Endothelial cell of umbilical vein (primary cell): ENCODE data around the gene TMEM145. TPM values are rescaled to one million over a fixed set of nuclear protein-coding genes. Genes with fewer than 3 reads are reported as not detected.

Experiments
- BruUV-seq: library from RNA; stranded (reverse); fragments of 400-500 nt; replicated peaks from 2 replicates; lab custom pipeline; 2021; lab: Mats Ljungman, UMichigan
- CTCF ChIA-PET: fragments of 300-600, 350-600 bp; sonication (Branson Sonifier 250); formaldehyde crosslinking; loops from one replicate; lab custom pipeline; 2021; ENCODE audit warnings: antibody characterized with exemption, inconsistent platforms; lab: Charles Lee
- POLR2A ChIA-PET: fragments of 300-600, 350-600 bp; sonication (Branson Sonifier 250); formaldehyde crosslinking; loops from one replicate; lab custom pipeline; 2021; ENCODE audit warnings: antibody characterized with exemption, inconsistent platforms; lab: Charles Lee
- DNase-seq: peaks from one replicate; pipeline ENCODE4 v3.0.0-alpha.2; 2011; ENCODE audit warnings: low read depth, low spot score
- FAIRE-seq: peaks from 2 replicates; lab custom pipeline; 2011; peaks lifted over from hg19 to GRCh38; lab: Jason Lieb, UNC
- H2AFZ ChIP-seq: 2 replicates; pipeline ENCODE4 v1.6.0; 2012; ENCODE audit warnings: low read depth, low read length, control low read depth, inconsistent platforms
- H3K27ac ChIP-seq: 2 replicates; pipeline ENCODE4 v1.5.1; 2011; ENCODE audit warnings: low read depth, mild to moderate bottlenecking, control low read depth, low read length, moderate library complexity; ENCODE audit not compliant: insufficient read depth
- H3K27me3 ChIP-seq, 2 experiments: 2 replicates each; pipeline versions ENCODE4 v1.6.0 to v1.6.1; 2011; ENCODE audit warnings: low read length in 2 of 2, mixed read lengths in 1 of 2; ENCODE audit not compliant: control insufficient read depth in 2 of 2, insufficient read depth in 2 of 2
- H3K36me3 ChIP-seq, 2 experiments: 2 replicates in 1 of 2; 3 replicates in 1 of 2; pipeline ENCODE4 v1.5.1; 2011; ENCODE audit warnings: low read length in 2 of 2, mild to moderate bottlenecking in 1 of 2, moderate library complexity in 1 of 2; ENCODE audit not compliant: control insufficient read depth in 2 of 2, insufficient read depth in 2 of 2; ENCODE audit errors: extremely low read depth in 1 of 2
- H3K4me1 ChIP-seq: 3 replicates; pipeline ENCODE4 v1.5.1; 2011; ENCODE audit warnings: mild to moderate bottlenecking, low read length; ENCODE audit not compliant: control insufficient read depth, insufficient read depth; ENCODE audit errors: extremely low read depth
- H3K4me2 ChIP-seq: 2 replicates; pipeline ENCODE4 v1.6.1; 2011; ENCODE audit warnings: low read length, control low read depth, mixed read lengths; ENCODE audit not compliant: insufficient read depth
- H3K4me3 ChIP-seq, 3 experiments: fragments of 200-600 bp in 1 of 3; sonication (generic), shearing (Covaris generic) in 1 of 3; replicated peaks in 1 of 3; 2 replicates each; pipeline ENCODE4 v1.5.1; 2011 to 2016; ENCODE audit warnings: control low read depth in 3 of 3, low read length in 3 of 3, mild to moderate bottlenecking in 2 of 3, inconsistent platforms in 1 of 3, low read depth in 1 of 3, moderate library complexity in 1 of 3; ENCODE audit not compliant: insufficient read depth in 1 of 3
- H3K79me2 ChIP-seq: 2 replicates; pipeline ENCODE4 v1.6.0; 2012; ENCODE audit warnings: low read length, inconsistent platforms; ENCODE audit not compliant: control insufficient read depth, insufficient read depth
- H3K9ac ChIP-seq: replicated peaks from 2 replicates; pipeline ENCODE3; 2011; ENCODE audit warnings: low read length, control low read depth; ENCODE audit not compliant: insufficient read depth; ENCODE audit errors: extremely low read depth
- H3K9me1 ChIP-seq: replicated peaks from 3 replicates; pipeline ENCODE4 v1.6.0; 2011; ENCODE audit warnings: mild to moderate bottlenecking, low read length; ENCODE audit not compliant: control insufficient read depth, insufficient read depth; ENCODE audit errors: extremely low read depth
- H3K9me3 ChIP-seq: replicated peaks from 2 replicates; pipeline ENCODE4 v1.5.1; 2012; ENCODE audit warnings: low read length, inconsistent platforms; ENCODE audit not compliant: control insufficient read depth, insufficient read depth
- H4K20me1 ChIP-seq: replicated peaks from 2 replicates; pipeline ENCODE3; 2011; ENCODE audit warnings: mild to moderate bottlenecking, low read length; ENCODE audit not compliant: control insufficient read depth, insufficient read depth; ENCODE audit errors: extremely low read depth
- EZH2 ChIP-seq: IDR thresholded peaks from 2 replicates; pipeline ENCODE4 v1.6.1; 2012; ENCODE audit warnings: borderline replicate concordance, low read depth, mild to moderate bottlenecking, moderate library complexity, low read length, inconsistent platforms; ENCODE audit not compliant: severe bottlenecking
- FOS ChIP-seq: IDR thresholded peaks from 2 replicates; pipeline ENCODE4 v1.6.1; 2011; ENCODE audit warnings: mild to moderate bottlenecking, low read length, moderate library complexity, borderline replicate concordance; ENCODE audit not compliant: insufficient read depth
- GATA2 ChIP-seq: IDR thresholded peaks from 2 replicates; pipeline ENCODE4 v1.7.0; 2011; ENCODE audit warnings: low read depth, mild to moderate bottlenecking, moderate library complexity, mixed read lengths, low read length; ENCODE audit not compliant: insufficient read length, insufficient read depth
- JUN ChIP-seq: IDR thresholded peaks from 2 replicates; pipeline ENCODE4 v1.6.1; 2011; ENCODE audit warnings: borderline replicate concordance, low read depth; ENCODE audit not compliant: insufficient read length, insufficient read depth
- MYC ChIP-seq: IDR thresholded peaks from one replicate; pipeline ENCODE4 v1.6.1; 2011; ENCODE audit warnings: mild to moderate bottlenecking, low read depth, low read length
- POLR2A ChIP-seq: IDR thresholded peaks from 2 replicates; pipeline ENCODE4 v1.6.1; 2012; ENCODE audit warnings: low read depth, mild to moderate bottlenecking, control low read depth, low read length
- POLR2AphosphoS5 ChIP-seq: IDR thresholded peaks from 2 replicates; pipeline ENCODE4 v1.6.1; 2012; ENCODE audit warnings: low read depth, mild to moderate bottlenecking, control low read depth, low read length, moderate library complexity; ENCODE audit not compliant: insufficient read depth
- dilution Hi-C: fragments of 300-500 bp; cut with MboI; formaldehyde crosslinking; loops from one replicate; pipeline ENCODE4 v1.15.0; 2019; ENCODE audit warnings: low sequenced_read_pairs; ENCODE audit not compliant: extremely low pct_ligation_motif_present
- intact Hi-C: fragments of 100-400 bp; cut with micrococcal nuclease; formaldehyde crosslinking; loops from one replicate; pipeline ENCODE4 v1.10.0; 2022
- polyA plus RNA-seq, 4 experiments: library from polyadenylated mRNA; depleted of rRNA in 3 of 4; stranded (reverse) in 3 of 4; unstranded in 1 of 4; fragments of >200 nt; gene quantifications; 2 replicates each; pipeline versions ENCODE4 v1.2.1 to v1.2.3, GENCODE V29; 2011 to 2012; ENCODE audit warnings: missing spikeins in 1 of 4
- total RNA-seq: library from RNA; stranded (reverse); gene quantifications from 2 replicates; pipeline ENCODE4 v1.2.3, GENCODE V29; 2021
- TF ChIP-seq, protein P1 (sequence below), 2 donors: IDR thresholded peaks; 1 replicate in 1 of 2; 2 replicates in 1 of 2; pipeline ENCODE4 v1.5.1; 2011; ENCODE audit warnings: low read length in 2 of 2, mild to moderate bottlenecking in 2 of 2, moderate library complexity in 2 of 2, control low read depth in 1 of 2, inconsistent platforms in 1 of 2, low read depth in 1 of 2; ENCODE audit not compliant: insufficient read depth in 1 of 2; ENCODE audit errors: extremely low read depth in 1 of 2
- TF ChIP-seq, protein P2 (sequence below): IDR thresholded peaks from 2 replicates; pipeline ENCODE4 v1.6.1; 2011; ENCODE audit not compliant: insufficient read depth, insufficient read length

Gene TMEM145
- total and polyA plus RNA-seq, 2 donors (not counting 3 experiments of a cell fraction or from before 2014, with no cell fraction given) = not detected

DNA sequence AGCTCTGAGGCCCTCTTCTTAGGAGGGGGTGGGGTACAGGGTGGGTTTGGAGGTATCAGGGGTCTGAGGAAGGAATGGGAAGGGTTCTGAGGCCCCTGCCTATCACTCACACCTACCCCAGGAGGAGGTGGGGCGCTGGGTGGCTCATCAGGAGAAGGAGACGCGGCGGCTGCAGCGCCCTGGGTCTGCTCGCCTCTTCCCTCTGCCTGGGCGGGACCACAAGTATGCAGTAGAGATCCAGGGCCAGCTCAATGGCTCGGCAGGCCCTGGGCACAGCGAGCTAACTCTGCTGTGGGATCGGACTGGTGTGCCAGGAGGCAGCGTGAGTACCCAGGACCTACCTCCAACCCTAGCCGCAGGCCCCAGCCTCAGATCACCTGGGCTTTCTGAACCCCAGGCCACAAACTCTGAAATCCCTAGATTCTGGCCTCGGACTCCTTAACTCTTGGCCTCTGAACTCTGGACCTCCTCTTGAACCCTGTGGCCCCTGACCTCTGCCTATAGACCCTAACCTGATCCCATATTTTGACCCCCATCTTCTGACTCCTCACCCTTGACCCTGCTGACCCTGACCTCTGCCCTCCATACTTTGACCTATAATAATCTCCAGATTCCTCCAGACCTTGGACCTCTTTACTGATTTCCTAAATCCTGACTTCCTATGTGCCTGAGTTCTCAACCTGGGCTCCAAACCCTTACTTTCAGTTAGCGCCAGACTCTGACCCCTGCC, 36.4 kb downstream of the TMEM145 start:
- ChIA-PET CTCF (no interaction called here), POLR2A (no interaction called here)

More for the DNA sequence above, 36.4 kb downstream of the TMEM145 start:
- H3K27ac ChIP-seq = no peak overlapping the region
- H3K4me1 ChIP-seq = no peaks in the 10 kb centered on the region
- H3K27me3 ChIP-seq = no peaks in the 10 kb centered on the region
- no peaks in the 10 kb centered on the region for H4K20me1 ChIP-seq
- H3K9me3 ChIP-seq = no peaks in the 10 kb centered on the region
- FAIRE-seq (no peak), DNase-seq (no peak)
- H3K79me2 ChIP-seq = no peaks in the 10 kb centered on the region
- BruUV-seq = no TSS peak
- TF ChIP-seq, protein P1, sequence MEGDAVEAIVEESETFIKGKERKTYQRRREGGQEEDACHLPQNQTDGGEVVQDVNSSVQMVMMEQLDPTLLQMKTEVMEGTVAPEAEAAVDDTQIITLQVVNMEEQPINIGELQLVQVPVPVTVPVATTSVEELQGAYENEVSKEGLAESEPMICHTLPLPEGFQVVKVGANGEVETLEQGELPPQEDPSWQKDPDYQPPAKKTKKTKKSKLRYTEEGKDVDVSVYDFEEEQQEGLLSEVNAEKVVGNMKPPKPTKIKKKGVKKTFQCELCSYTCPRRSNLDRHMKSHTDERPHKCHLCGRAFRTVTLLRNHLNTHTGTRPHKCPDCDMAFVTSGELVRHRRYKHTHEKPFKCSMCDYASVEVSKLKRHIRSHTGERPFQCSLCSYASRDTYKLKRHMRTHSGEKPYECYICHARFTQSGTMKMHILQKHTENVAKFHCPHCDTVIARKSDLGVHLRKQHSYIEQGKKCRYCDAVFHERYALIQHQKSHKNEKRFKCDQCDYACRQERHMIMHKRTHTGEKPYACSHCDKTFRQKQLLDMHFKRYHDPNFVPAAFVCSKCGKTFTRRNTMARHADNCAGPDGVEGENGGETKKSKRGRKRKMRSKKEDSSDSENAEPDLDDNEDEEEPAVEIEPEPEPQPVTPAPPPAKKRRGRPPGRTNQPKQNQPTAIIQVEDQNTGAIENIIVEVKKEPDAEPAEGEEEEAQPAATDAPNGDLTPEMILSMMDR (IDR thresholded peaks at IDR 0.05; ENCODE audit: extremely low read depth in 1 of 2, insufficient read depth in 1 of 2, low read depth in 1 of 2, low read length in 2 of 2) = no peak
- TF ChIP-seq, protein P2, sequence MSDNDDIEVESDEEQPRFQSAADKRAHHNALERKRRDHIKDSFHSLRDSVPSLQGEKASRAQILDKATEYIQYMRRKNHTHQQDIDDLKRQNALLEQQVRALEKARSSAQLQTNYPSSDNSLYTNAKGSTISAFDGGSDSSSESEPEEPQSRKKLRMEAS = no peak
- no peak for TF ChIP-seq JUN
- no peak for TF ChIP-seq FOS
- no peak for TF ChIP-seq POLR2AphosphoS5
- no peak for TF ChIP-seq EZH2
- no peak for TF ChIP-seq MYC
- TF ChIP-seq GATA2 = no peak
- TF ChIP-seq POLR2A = no peak
- H2AFZ ChIP-seq = no peak overlapping the region
- no peak overlapping the region for H3K9ac ChIP-seq
- H3K9me1 ChIP-seq = no peaks in the 10 kb centered on the region
- intact Hi-C loops (no loop called here), dilution Hi-C loops (no loop called here)
- H3K36me3 ChIP-seq = peaks cover 0 to 13% of the 10 kb centered on the region in 2 experiments
- no peak overlapping the region for H3K4me3 ChIP-seq
- no peak overlapping the region for H3K4me2 ChIP-seq
